Measurements from ENCODE around the gene TRIM28.
"Not testable (repeated sequence)": the region's sequence is repeated elsewhere in the genome, so short reads cannot be mapped to it uniquely, and the experiment has no call there.

The TRIM28 gene

GRCh38 chr19:58543826-58544590 lies at the start of gene TRIM28:
Gene TRIM28 (plus strand): TSS chr19:58544064. CDS start chr19:58544758, 694 bp downstream.
- no peak for TF ChIP-seq CTCF (conservative IDR thresholded peaks at IDR 0.05)
- H3K27ac ChIP-seq, result peak within 1 kb of the TSS; percentile 95

- no peak overlapping the region for H3K27ac ChIP-seq
- TF ChIP-seq CTCF (conservative IDR thresholded peaks at IDR 0.05), result no peak
Observed at GRCh38 chr19:58497634-58498170, 46.2 kb upstream of the TRIM28 start.

- no peak overlapping the region for H3K27ac ChIP-seq
- TF ChIP-seq CTCF (conservative IDR thresholded peaks at IDR 0.05), result no peak
Observed at GRCh38 chr19:58498316-58499020, 45.4 kb upstream of the TRIM28 start.

GRCh38 chr19:58499021-58499927 lies 44.6 kb upstream of the TRIM28 start:
- TF ChIP-seq CTCF (conservative IDR thresholded peaks at IDR 0.05), result no peak
- no peak overlapping the region for H3K27ac ChIP-seq

GRCh38 chr19:58500242-58500641 lies 43.6 kb upstream of the TRIM28 start:
- TF ChIP-seq CTCF (conservative IDR thresholded peaks at IDR 0.05), result no peak
- H3K27ac ChIP-seq, result no peak overlapping the region

GRCh38 chr19:58507602-58508223 lies 36.2 kb upstream of the TRIM28 start:
- not testable (repeated sequence) for H3K27ac ChIP-seq

GRCh38 chr19:58509731-58510083 lies 34.2 kb upstream of the TRIM28 start:
- H3K27ac ChIP-seq, result no peak overlapping the region
- no peak for TF ChIP-seq CTCF (conservative IDR thresholded peaks at IDR 0.05)
